HCT116 (cell line): ENCODE measurements around the gene TMTC2. TPM values are rescaled to one million over a fixed set of nuclear protein-coding genes. Genes with fewer than 3 reads are reported as not detected.

Experiments used
- ATAC-seq: fragments of 200-7000 bp; cut with Tn5 transposase; 2 replicates; pipeline ENCODE4 v1.9.1; 2020; ENCODE audit warnings: mild to moderate bottlenecking, moderate library complexity
- BruUV-seq: library from RNA; stranded (reverse); fragments of 400-500 nt; replicated peaks from 2 replicates; lab custom pipeline; 2021; lab: Mats Ljungman, UMichigan
- CTCF ChIA-PET: fragments of 300-600 bp; sonication (Branson Sonifier 250); formaldehyde crosslinking; loops from one replicate; lab custom pipeline; 2021; ENCODE audit warnings: antibody characterized with exemption; lab: Charles Lee
- POLR2A ChIA-PET: fragments of 300-600, 350-600 bp; sonication (Branson Sonifier 250); formaldehyde crosslinking; loops from one replicate; lab custom pipeline; 2021; ENCODE audit warnings: antibody characterized with exemption; lab: Charles Lee
- RAD21 ChIA-PET, 2 experiments: fragments of 300-600 bp; sonication (Branson Sonifier 250); formaldehyde crosslinking; loops; one replicate each; lab custom pipeline; 2023; ENCODE audit warnings: low total read pairs in 2 of 2; ENCODE audit not compliant: uncharacterized antibody in 2 of 2, unreplicated experiment in 2 of 2, low non-redundant PET in 1 of 2; lab: Charles Lee
- DNase-seq: peaks from one replicate; pipeline ENCODE4 v3.0.0-alpha.2; 2010; ENCODE audit warnings: low read depth, low spot score
- H2AFZ ChIP-seq: fragments of 200-600 bp; shearing (Covaris generic), sonication (generic); 2 replicates; pipeline ENCODE4 v1.6.1; 2017; ENCODE audit warnings: low read depth, mixed run types, mixed read lengths, antibody characterized with exemption, low read length; ENCODE audit not compliant: poor library complexity, severe bottlenecking
- H3K27ac ChIP-seq: 2 replicates; pipeline ENCODE4 v1.5.1; 2012; ENCODE audit warnings: low read depth, low read length
- H3K27me3 ChIP-seq: fragments of 200-600 bp; sonication (generic); 2 replicates; pipeline ENCODE4 v1.6.1; 2016; ENCODE audit warnings: mixed run types, low read length, mixed read lengths; ENCODE audit not compliant: insufficient read depth
- H3K36me3 ChIP-seq, 2 experiments: fragments of 200-500 bp in 1 of 2; fragments of 200-600 bp in 1 of 2; sonication (Bioruptor generic) in 1 of 2; sonication (generic) in 1 of 2; 2 replicates each; pipeline versions ENCODE4 v1.5.1 to v1.6.1; 2014 to 2016; ENCODE audit warnings: low read length in 2 of 2, inconsistent platforms in 1 of 2, mixed read lengths in 1 of 2, mixed run types in 1 of 2; ENCODE audit not compliant: insufficient read depth in 2 of 2, control insufficient read depth in 1 of 2
- H3K4me1 ChIP-seq, 2 experiments: fragments of 200-600 bp in 1 of 2; sonication (generic) in 1 of 2; 2 replicates each; pipeline versions ENCODE4 v1.5.1 to v1.6.1; 2012 to 2017; ENCODE audit warnings: low read length in 2 of 2, inconsistent platforms in 1 of 2, mild to moderate bottlenecking in 1 of 2, mixed read lengths in 1 of 2, mixed run types in 1 of 2, moderate library complexity in 1 of 2; ENCODE audit not compliant: insufficient read depth in 2 of 2, control insufficient read depth in 1 of 2
- H3K4me2 ChIP-seq: fragments of 200-600 bp; sonication (generic); 2 replicates; pipeline ENCODE4 v1.6.1; 2017; ENCODE audit warnings: mixed run types, low read length, mixed read lengths
- H3K4me3 ChIP-seq, 2 experiments: fragments of 200-600 bp in 1 of 2; sonication (generic) in 1 of 2; replicated peaks in 1 of 2; 2 replicates each; pipeline ENCODE4 v1.5.1; 2011 to 2016; ENCODE audit warnings: low read length in 2 of 2, control low read depth in 1 of 2, low read depth in 1 of 2, mild to moderate bottlenecking in 1 of 2, mixed read lengths in 1 of 2, mixed run types in 1 of 2
- H3K79me2 ChIP-seq: fragments of 200-600 bp; sonication (generic); 2 replicates; pipeline ENCODE4 v1.6.1; 2017; ENCODE audit warnings: mild to moderate bottlenecking, mixed run types, low read length, moderate library complexity, mixed read lengths; ENCODE audit not compliant: insufficient read depth
- H3K9ac ChIP-seq: fragments of 200-600 bp; sonication (generic); 2 replicates; pipeline ENCODE4 v1.6.1; 2016; ENCODE audit warnings: low read length, mixed read lengths
- H3K9me2 ChIP-seq: fragments of 200-600 bp; sonication (generic), shearing (Covaris generic); 2 replicates; pipeline ENCODE4 v1.6.1; 2017; ENCODE audit warnings: mixed run types, mild to moderate bottlenecking, moderate library complexity; ENCODE audit not compliant: insufficient read depth
- H3K9me3 ChIP-seq, 2 experiments: fragments of 200-500 bp in 1 of 2; fragments of 200-600 bp in 1 of 2; sonication (Bioruptor generic) in 1 of 2; sonication (generic) in 1 of 2; 2 replicates each; pipeline ENCODE4 v1.6.1; 2014 to 2017; ENCODE audit warnings: low read length in 2 of 2, mixed read lengths in 2 of 2, inconsistent platforms in 1 of 2, low read depth in 1 of 2, mild to moderate bottlenecking in 1 of 2, mixed run types in 1 of 2, moderate library complexity in 1 of 2; ENCODE audit not compliant: control insufficient read depth in 1 of 2, insufficient read depth in 1 of 2
- H4K20me1 ChIP-seq: fragments of 200-600 bp; sonication (generic), shearing (Covaris generic); 2 replicates; pipeline ENCODE4 v1.6.1; 2017; ENCODE audit warnings: mixed run types, mild to moderate bottlenecking, moderate library complexity; ENCODE audit not compliant: insufficient read depth
- CBX3 ChIP-seq: IDR thresholded peaks from 2 replicates; pipeline ENCODE4 v1.6.1; 2012; ENCODE audit warnings: low read depth
- CTCF ChIP-seq, 3 experiments: fragments of 200-600 bp in 1 of 3; sonication (generic) in 1 of 3; IDR thresholded peaks in 2 of 3; conservative IDR thresholded peaks in 1 of 3; 2 replicates each; pipeline ENCODE4 v1.5.1; 2012 to 2017; ENCODE audit warnings: low read depth in 2 of 3, low read length in 2 of 3, antibody characterized with exemption in 1 of 3, borderline replicate concordance in 1 of 3, control low read depth in 1 of 3, mild to moderate bottlenecking in 1 of 3, mixed read lengths in 1 of 3, mixed run types in 1 of 3, moderate library complexity in 1 of 3; ENCODE audit not compliant: insufficient read depth in 1 of 3
- FOSL1 ChIP-seq: IDR thresholded peaks from 2 replicates; pipeline ENCODE4 v1.6.1; 2012; ENCODE audit warnings: low read depth
- RAD21 ChIP-seq: IDR thresholded peaks from 2 replicates; pipeline ENCODE4 v1.6.1; 2012; ENCODE audit warnings: low read depth, mild to moderate bottlenecking
- SP1 ChIP-seq: IDR thresholded peaks from 2 replicates; pipeline ENCODE4 v1.6.1; 2012; ENCODE audit warnings: low read depth
- TCF7L2 ChIP-seq: IDR thresholded peaks from 2 replicates; pipeline ENCODE4 v1.7.0; 2011; ENCODE audit warnings: borderline replicate concordance, inconsistent platforms; ENCODE audit not compliant: insufficient read depth, insufficient read length; ENCODE audit errors: extremely low read depth
- YY1 ChIP-seq: IDR thresholded peaks from 2 replicates; pipeline ENCODE4 v1.6.1; 2011; ENCODE audit warnings: low read length, low read depth, moderate library complexity, mild to moderate bottlenecking; ENCODE audit not compliant: insufficient replicate concordance; ENCODE audit errors: extremely low read depth
- ZBTB33 ChIP-seq: IDR thresholded peaks from 2 replicates; pipeline ENCODE4 v1.6.1; 2011; ENCODE audit warnings: mild to moderate bottlenecking, low read length, moderate library complexity; ENCODE audit not compliant: insufficient replicate concordance; ENCODE audit errors: extremely low read depth
- ZFX ChIP-seq: fragments of 450-650 bp; IDR thresholded peaks from 2 replicates; pipeline ENCODE4 v1.6.1; 2017
- ZNF274 ChIP-seq: fragments of 200-500 bp; sonication (Bioruptor generic); IDR thresholded peaks from 2 replicates; pipeline ENCODE4 v1.6.1; 2014; ENCODE audit warnings: mild to moderate bottlenecking, low read depth, low read length, inconsistent platforms
- intact Hi-C: fragments of 100-400 bp; cut with micrococcal nuclease; formaldehyde crosslinking; loops from 2 replicates; pipeline ENCODE4 v1.10.0; 2022
- total RNA-seq: library from RNA; stranded (reverse); gene quantifications from one replicate; pipeline ENCODE4 v1.2.1, GENCODE V29; 2021; ENCODE audit not compliant: unreplicated experiment

Gene TMTC2
- total RNA-seq, 1 experiment from 2014 or later = 11.5 TPM

GRCh38 chr12:82919388-82920054 lies 232.8 kb downstream of the TMTC2 start:
- ATAC-seq = no peak
- CTCF ChIA-PET = no interaction called here
- DNase-seq = no peak

GRCh38 chr12:82923935-82924334 lies 237.2 kb downstream of the TMTC2 start:
- DNase-seq (no peak), ATAC-seq (no peak)
- CTCF ChIA-PET = no interaction called here
- Histone ChIP-seq H3K9me3 (no peaks in the 10 kb centered on the region), H3K36me3 (no peaks in the 10 kb centered on the region), H3K9me2 (no peaks in the 10 kb centered on the region), H3K9ac (no peak overlapping the region), H3K27ac (no peak overlapping the region), H3K27me3 (no peaks in the 10 kb centered on the region), H3K79me2 (no peaks in the 10 kb centered on the region), H2AFZ (no peak overlapping the region), H3K4me2 (no peak overlapping the region), H3K4me1 (no peaks in the 10 kb centered on the region), H3K4me3 (no peak overlapping the region), H4K20me1 (no peaks in the 10 kb centered on the region)
- POLR2A ChIA-PET = no interaction called here
- intact Hi-C loops = no loop called here
- BruUV-seq = no TSS peak
- RAD21 ChIA-PET = no interaction called here
- no peak for TF ChIP-seq TCF7L2
- TF ChIP-seq ZNF274 = no peak
- no peak for TF ChIP-seq YY1
- TF ChIP-seq SP1 = no peak
- TF ChIP-seq CTCF (IDR thresholded peaks at IDR 0.05 in 2 of 3, conservative IDR thresholded peaks at IDR 0.05 in 1 of 3; ENCODE audit: borderline replicate concordance in 1 of 3, insufficient read depth in 1 of 3, low read depth in 2 of 3, low read length in 2 of 3) = no peak
- TF ChIP-seq ZBTB33 = no peak

More at GRCh38 chr12:82919388-82920054, 232.8 kb downstream of the TMTC2 start:
- Histone ChIP-seq H3K9me2 (no peaks in the 10 kb centered on the region), H3K36me3 (no peaks in the 10 kb centered on the region), H3K27ac (no peak overlapping the region), H3K27me3 (no peaks in the 10 kb centered on the region)
- POLR2A ChIA-PET = no interaction called here
- TF ChIP-seq ZBTB33 (no peak), ZFX (no peak), SP1 (no peak), CBX3 (no peak), RAD21 (no peak), FOSL1 (no peak)
- TF ChIP-seq, all 23 proteins: peak for 0
- Histone ChIP-seq H3K9ac (no peak overlapping the region), H3K4me2 (no peak overlapping the region), H4K20me1 (no peaks in the 10 kb centered on the region), H2AFZ (no peak overlapping the region), H3K4me1 (no peaks in the 10 kb centered on the region), H3K9me3 (no peaks in the 10 kb centered on the region), H3K4me3 (no peak overlapping the region), H3K79me2 (no peaks in the 10 kb centered on the region)
- RAD21 ChIA-PET = no interaction called here
- intact Hi-C loops = no loop called here
- no TSS peak for BruUV-seq
